Tongue (tissue), 1 donor: ENCODE data around the gene ARMC12. TPM values are rescaled to one million over a fixed set of nuclear protein-coding genes. Genes with fewer than 3 reads are reported as not detected.

ENCODE experiments used
- total RNA-seq: library from RNA; depleted of rRNA; stranded (reverse); fragments of >200 nt; gene quantifications from one replicate; pipeline ENCODE4 v1.2.3, GENCODE V29; 2014

ARMC12 gene
- total RNA-seq, 1 donor from 2014 or later, result 0.31 TPM

Other genes starting within 250 kb of the ARMC12 start
- 19.4 TPM for gene TEAD3, start 240.0 kb upstream of the ARMC12 start, total RNA-seq
- not detected for gene TULP1, start 224.1 kb upstream of the ARMC12 start, total RNA-seq
- gene FKBP5, start 48.1 kb upstream of the ARMC12 start, total RNA-seq, result 18.5 TPM
- not detected for gene CLPSL2, start 39.6 kb downstream of the ARMC12 start, total RNA-seq
- not detected for gene CLPSL1, start 44.0 kb downstream of the ARMC12 start, total RNA-seq
- gene CLPS, start 60.3 kb downstream of the ARMC12 start, total RNA-seq, result not detected
- gene LHFPL5, start 68.3 kb downstream of the ARMC12 start, total RNA-seq, result not detected
- gene SRPK1, start 184.1 kb downstream of the ARMC12 start, total RNA-seq, result 28.1 TPM